HepG2 (cell line): ENCODE data around the gene CALHM5. TPM values are rescaled to one million over a fixed set of nuclear protein-coding genes. Genes with fewer than 3 reads are reported as not detected.

Experiments used
- ATAC-seq: fragments of 200-7000 bp; cut with Tn5 transposase; 3 replicates; pipeline ENCODE4 v1.9.1; 2020; ENCODE audit warnings: mild to moderate bottlenecking, moderate library complexity
- BruUV-seq: library from RNA; stranded (reverse); fragments of 400-500 nt; replicated peaks from 2 replicates; lab custom pipeline; 2021; lab: Mats Ljungman, UMichigan
- CTCF ChIA-PET: fragments of 300-600 bp; formaldehyde crosslinking; extraction: SDS; loops from one replicate; lab custom pipeline; 2021; ENCODE audit warnings: low total read pairs, inconsistent platforms, low intra/inter-chr PET ratio; lab: Yijun Ruan, JAX
- POLR2A ChIA-PET: fragments of 350-600 bp; sonication (Branson Sonifier 250); formaldehyde crosslinking; loops from one replicate; lab custom pipeline; 2020; ENCODE audit warnings: antibody characterized with exemption, inconsistent platforms; lab: Yijun Ruan, JAX
- DNase-seq: peaks from one replicate; pipeline ENCODE4 v3.0.0-alpha.2; 2015; ENCODE audit warnings: low spot score
- FAIRE-seq: peaks from 3 replicates; lab custom pipeline; 2011; peaks lifted over from hg19 to GRCh38; lab: Jason Lieb, UNC
- H2AFZ ChIP-seq: one replicate; pipeline ENCODE4 v1.6.1; 2011; ENCODE audit warnings: low read length, inconsistent platforms
- H3K27ac ChIP-seq: fragments of 300-600 bp; 3 replicates; pipeline ENCODE4 v1.8.0; 2011; ENCODE audit warnings: mixed run types, mild to moderate bottlenecking, mixed read lengths, low read length, inconsistent platforms; ENCODE audit not compliant: insufficient read depth; ENCODE audit errors: extremely low read length
- H3K27me3 ChIP-seq, 2 experiments: fragments of 200-600 bp in 1 of 2; 2 replicates in 1 of 2; 3 replicates in 1 of 2; pipeline versions ENCODE4 v1.6.0 to v1.8.0; 2011; ENCODE audit warnings: low read length in 2 of 2, mild to moderate bottlenecking in 2 of 2, moderate library complexity in 2 of 2, inconsistent platforms in 1 of 2; ENCODE audit not compliant: insufficient read depth in 2 of 2, control insufficient read depth in 1 of 2
- H3K36me3 ChIP-seq, 2 experiments: fragments of 200-600 bp in 1 of 2; replicated peaks in 1 of 2; 2 replicates in 1 of 2; 3 replicates in 1 of 2; pipeline versions ENCODE4 v1.5.1 to v1.8.0; 2011; ENCODE audit warnings: low read length in 2 of 2, inconsistent platforms in 1 of 2; ENCODE audit not compliant: insufficient read depth in 2 of 2, control insufficient read depth in 1 of 2
- H3K4me1 ChIP-seq: 2 replicates; pipeline ENCODE4 v1.5.1; 2012; ENCODE audit warnings: low read length, inconsistent platforms; ENCODE audit not compliant: insufficient read depth
- H3K4me2 ChIP-seq: 2 replicates; pipeline ENCODE4 v1.6.0; 2011; ENCODE audit warnings: low read depth, low read length, inconsistent platforms
- H3K4me3 ChIP-seq, 3 experiments: fragments of 200-600 bp in 1 of 3; sonication (generic), shearing (Covaris generic) in 1 of 3; replicated peaks in 1 of 3; 2 replicates each; pipeline ENCODE4 v1.5.1; 2011 to 2016; ENCODE audit warnings: low read length in 3 of 3, inconsistent platforms in 2 of 3, low read depth in 2 of 3, mild to moderate bottlenecking in 2 of 3, control low read depth in 1 of 3, mixed read lengths in 1 of 3; ENCODE audit not compliant: insufficient read depth in 1 of 3
- H3K79me2 ChIP-seq: one replicate; pipeline ENCODE4 v1.6.1; 2011; ENCODE audit warnings: low read length, inconsistent platforms; ENCODE audit not compliant: insufficient read depth
- H3K9ac ChIP-seq: 2 replicates; pipeline ENCODE4 v1.6.0; 2011; ENCODE audit warnings: mild to moderate bottlenecking, low read depth, low read length, inconsistent platforms; ENCODE audit not compliant: insufficient read depth
- H3K9me3 ChIP-seq: 2 replicates; pipeline ENCODE4 v1.5.1; 2012; ENCODE audit warnings: mild to moderate bottlenecking, low read length
- H4K20me1 ChIP-seq: 2 replicates; pipeline ENCODE4 v1.6.0; 2011; ENCODE audit warnings: inconsistent platforms, mild to moderate bottlenecking, low read length, moderate library complexity; ENCODE audit not compliant: insufficient read depth
- ARID5B ChIP-seq: IDR thresholded peaks from 2 replicates; pipeline ENCODE4 v1.4.0; 2020; ENCODE audit warnings: mild to moderate bottlenecking, missing genetic modification reagents
- ELF1 ChIP-seq: sonication (generic); formaldehyde crosslinking; IDR thresholded peaks from 2 replicates; pipeline ENCODE4 v1.4.0; 2020; ENCODE audit warnings: missing genetic modification reagents
- HNRNPUL1 ChIP-seq: fragments of 200-400 bp; formaldehyde crosslinking; IDR thresholded peaks from 2 replicates; pipeline ENCODE4 v1.6.1; 2017; ENCODE audit warnings: low read depth, mild to moderate bottlenecking, low read length, moderate library complexity
- KDM6A ChIP-seq: IDR thresholded peaks from 2 replicates; pipeline ENCODE4 v1.6.1; 2016; ENCODE audit warnings: low read depth
- MXD3 ChIP-seq: IDR thresholded peaks from 2 replicates; pipeline ENCODE4 v1.6.1; 2016; ENCODE audit warnings: mild to moderate bottlenecking, missing biosample characterization, missing genetic modification reagents
- NCOA2 ChIP-seq: sonication (generic); formaldehyde crosslinking; IDR thresholded peaks from 2 replicates; pipeline ENCODE4 v1.8.0; 2022; ENCODE audit warnings: inconsistent platforms
- SATB2 ChIP-seq: sonication (generic); formaldehyde crosslinking; IDR thresholded peaks from 2 replicates; pipeline ENCODE4 v1.5.0; 2020; ENCODE audit warnings: missing genetic modification reagents
- TARDBP ChIP-seq: sonication (generic); formaldehyde crosslinking; IDR thresholded peaks from 2 replicates; pipeline ENCODE4 v1.8.0; 2022; ENCODE audit warnings: mild to moderate bottlenecking, missing genetic modification reagents
- ZNF660 ChIP-seq: sonication (generic); formaldehyde crosslinking; IDR thresholded peaks from 2 replicates; pipeline ENCODE4 v1.5.1; 2020; ENCODE audit warnings: mild to moderate bottlenecking, low read depth, missing genetic modification reagents, borderline replicate concordance
- ZSCAN5A ChIP-seq: sonication (generic); formaldehyde crosslinking; IDR thresholded peaks from 2 replicates; pipeline ENCODE4 v1.8.0; 2022; ENCODE audit warnings: mild to moderate bottlenecking, missing genetic modification reagents, borderline replicate concordance
- WGBS: methylation state at CpG from one replicate; pipeline ENCODE4 v1.1.6; 2017; ENCODE audit warnings: low lambda C conversion rate; 5-methylcytosine and 5-hydroxymethylcytosine counted together
- in situ Hi-C: cut with HindIII; loops from 2 replicates; pipeline ENCODE4 v1.10.0; 2017; ENCODE audit warnings: low pct_unique_long_range_greater_than_20kb; ENCODE audit not compliant: extremely low pct_ligation_motif_present
- intact Hi-C: fragments of 100-400 bp; cut with micrococcal nuclease; formaldehyde crosslinking; loops from one replicate; pipeline ENCODE4 v1.10.0; 2022; ENCODE audit not compliant: unreplicated experiment
- polyA plus RNA-seq, 8 experiments: library from polyadenylated mRNA; depleted of rRNA in 3 of 8; stranded (reverse) in 7 of 8; unstranded in 1 of 8; fragments of >200 nt; fragmentation: Illumina TruSeq in 4 of 8; extraction: Trizol in 4 of 8; gene quantifications; 2 replicates each; pipeline versions ENCODE4 v1.2.1 to v1.2.3, GENCODE V29; 2011 to 2016; ENCODE audit warnings: low read depth in 4 of 8, missing spikeins in 1 of 8, mixed read lengths in 1 of 8; ENCODE audit not compliant: insufficient read depth in 1 of 8
- total RNA-seq, 5 experiments: library from RNA; depleted of rRNA; stranded (reverse); fragments of >200 nt; fragmentation: Illumina TruSeq; extraction: Trizol; gene quantifications; 2 replicates each; pipeline ENCODE4 v1.2.3, GENCODE V29; 2016; ENCODE audit warnings: low read depth in 1 of 5

CALHM5 gene
- total and polyA plus RNA-seq, 2 of the 13 experiments (the other 11 are each of a cell fraction or from before 2014, with no cell fraction given), result not detected

- 63% methylated on average over 1 of the region's 1 CpG for WGBS
- Histone ChIP-seq H3K4me1 (peaks cover 5% of the 10 kb centered on the region), H3K36me3 (no peaks in the 10 kb centered on the region), H3K27ac (no peak overlapping the region), H4K20me1 (no peaks in the 10 kb centered on the region), H3K79me2 (no peaks in the 10 kb centered on the region)
- ATAC-seq (no peak), FAIRE-seq (no peak)
- in situ Hi-C loops, result no loop called here
- BruUV-seq, result no TSS peak
- TF ChIP-seq HNRNPUL1, result no peak
- TF ChIP-seq ZSCAN5A, result no peak
- TF ChIP-seq MXD3 (CRISPR knock-in tag), result no peak
- TF ChIP-seq ZNF660 (CRISPR knock-in tag), result no peak
- TF ChIP-seq NCOA2 (CRISPR knock-in tag), result no peak
- no peak for TF ChIP-seq TARDBP (CRISPR knock-in tag)
- TF ChIP-seq SATB2, result no peak
- no peak for TF ChIP-seq KDM6A (CRISPR knock-in tag)
- TF ChIP-seq ELF1 (CRISPR knock-in tag), result no peak
- no peak for TF ChIP-seq ARID5B (CRISPR knock-in tag)
- TF ChIP-seq, all 625 proteins: peak for 0
- intact Hi-C loops, result no loop called here
- Histone ChIP-seq H3K9me3 (no peaks in the 10 kb centered on the region), H3K4me3 (no peak overlapping the region), H3K27me3 (peaks cover 0 to 5% of the 10 kb centered on the region in 2 experiments; a peak in 3 of 5 replicates), H3K9ac (no peak overlapping the region), H2AFZ (no peak overlapping the region), H3K4me2 (no peak overlapping the region)
- ChIA-PET CTCF (no interaction called here), POLR2A (no interaction called here)
- DNase-seq, result no peak
Observed at GRCh38 chr6:116556065-116556464, 44.6 kb downstream of the CALHM5 start.
